Occipital lobe (tissue), 2 donors: ENCODE data around the gene ETS1. TPM values are rescaled to one million over a fixed set of nuclear protein-coding genes. Genes with fewer than 3 reads are reported as not detected.
A peak's percentile ranks its signal among the peaks of the same experiment; 100 is the strongest.
"Not testable (repeated sequence)": the region's sequence is repeated elsewhere in the genome, so short reads cannot be mapped to it uniquely, and the experiment has no call there.

Experiments used
- DNase-seq: peaks from one replicate; lab custom pipeline; 2025; lab: John Stamatoyannopoulos, UW
- total RNA-seq: library from RNA; depleted of rRNA; stranded (reverse); fragments of >200 nt; gene quantifications from one replicate; pipeline ENCODE4 v1.2.3, GENCODE V29; 2014

The ETS1 gene
- total RNA-seq, 1 donor from 2014 or later: 14.0 TPM

DNA sequence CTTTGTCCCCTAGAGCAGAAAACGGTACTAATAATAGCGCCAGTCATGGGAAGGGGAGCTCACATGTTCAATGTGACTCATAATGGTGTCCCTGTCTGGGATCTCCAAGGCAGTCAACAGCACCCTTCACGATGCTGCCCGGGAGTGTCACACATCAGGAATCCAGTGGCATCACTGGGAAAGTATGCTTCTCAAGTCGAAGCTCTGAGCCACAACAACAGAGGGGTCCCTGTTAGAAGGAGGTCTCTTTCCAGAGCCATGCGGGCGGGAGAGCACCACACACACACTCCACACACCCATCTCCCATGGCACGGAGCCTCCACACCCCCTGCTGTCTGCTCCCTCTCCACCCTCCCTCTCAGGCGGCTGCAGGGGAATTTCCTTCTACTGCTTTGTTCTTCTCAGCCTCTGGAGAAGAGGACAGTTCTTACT, 119.7 kb downstream of the ETS1 start:
- DNase-seq: no peak

DNA sequence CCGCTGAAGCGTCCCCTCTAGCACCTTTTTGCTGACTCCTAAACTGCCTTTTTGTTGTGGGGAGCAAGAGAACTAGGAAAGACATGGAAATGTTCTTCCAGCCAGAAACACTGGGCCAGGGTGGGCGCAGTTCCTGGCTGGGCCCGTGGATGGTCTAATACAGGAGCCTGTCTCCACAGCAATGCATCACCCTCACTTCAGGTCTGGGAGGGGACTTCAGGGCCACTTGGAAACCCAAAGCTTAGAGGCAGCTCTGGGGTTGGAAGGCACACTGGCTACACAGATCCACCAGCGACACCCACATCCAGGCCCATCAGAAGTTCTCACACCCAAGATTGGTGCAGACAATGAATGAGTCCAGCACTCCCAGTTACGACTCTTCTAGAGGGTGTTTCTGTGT, 120.3 kb downstream of the ETS1 start:
- DNase-seq: no peak

DNA sequence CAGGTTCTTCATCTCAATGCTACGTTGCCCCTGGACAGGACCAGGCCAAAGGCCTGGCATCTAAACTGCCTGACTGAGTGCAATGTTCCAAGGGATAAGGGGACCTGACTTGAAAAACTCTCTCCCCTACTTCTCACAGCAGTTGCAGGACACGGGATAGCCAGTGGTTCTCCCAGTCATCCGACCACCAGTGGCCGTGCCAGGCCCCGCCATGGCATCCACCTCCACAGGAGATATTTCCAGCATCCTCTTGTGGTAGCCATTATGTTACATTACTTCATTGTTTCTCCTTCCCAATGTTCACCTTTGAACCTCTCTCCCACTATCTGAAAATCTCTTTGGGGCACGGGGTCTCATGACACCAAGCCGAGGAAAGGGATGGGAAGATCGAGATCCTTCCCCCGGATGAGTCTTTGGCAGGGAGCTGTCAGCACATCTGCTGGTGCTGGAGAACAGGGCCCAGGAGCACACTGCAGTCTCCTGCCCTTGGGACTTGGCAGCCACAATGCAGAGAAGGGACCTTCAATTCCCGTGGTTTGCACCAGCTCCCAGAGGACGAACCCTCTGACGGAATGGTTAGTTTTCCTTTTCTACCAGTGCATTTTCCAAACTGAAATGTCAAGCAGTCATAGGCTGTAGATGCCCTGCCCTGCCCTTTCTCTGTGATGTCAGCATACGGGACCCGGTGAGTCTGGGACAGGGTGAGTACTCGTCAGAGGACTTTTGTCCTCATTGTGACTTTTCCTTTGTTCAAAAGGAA, 121.2 kb downstream of the ETS1 start:
- DNase-seq: no peak

DNA sequence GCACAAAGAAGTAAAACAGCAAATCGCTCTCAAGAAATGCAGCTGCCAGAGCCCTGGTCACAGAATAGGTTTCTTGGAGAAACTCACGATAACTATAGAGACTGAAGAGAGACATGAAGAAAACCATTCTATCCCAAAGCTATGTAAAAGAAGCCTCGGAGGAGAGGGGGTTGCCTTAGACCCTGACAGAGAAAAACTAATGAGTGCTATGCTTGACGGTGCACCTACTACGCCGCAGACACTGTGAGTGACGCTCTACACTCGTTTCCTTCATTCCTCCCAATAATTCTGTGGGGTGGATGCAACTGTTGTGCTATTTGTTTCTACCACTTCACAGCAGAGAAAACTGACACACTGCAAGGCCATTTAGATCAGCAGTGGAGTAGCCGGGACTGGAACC, 121.8 kb downstream of the ETS1 start:
- DNase-seq: no peak

DNA sequence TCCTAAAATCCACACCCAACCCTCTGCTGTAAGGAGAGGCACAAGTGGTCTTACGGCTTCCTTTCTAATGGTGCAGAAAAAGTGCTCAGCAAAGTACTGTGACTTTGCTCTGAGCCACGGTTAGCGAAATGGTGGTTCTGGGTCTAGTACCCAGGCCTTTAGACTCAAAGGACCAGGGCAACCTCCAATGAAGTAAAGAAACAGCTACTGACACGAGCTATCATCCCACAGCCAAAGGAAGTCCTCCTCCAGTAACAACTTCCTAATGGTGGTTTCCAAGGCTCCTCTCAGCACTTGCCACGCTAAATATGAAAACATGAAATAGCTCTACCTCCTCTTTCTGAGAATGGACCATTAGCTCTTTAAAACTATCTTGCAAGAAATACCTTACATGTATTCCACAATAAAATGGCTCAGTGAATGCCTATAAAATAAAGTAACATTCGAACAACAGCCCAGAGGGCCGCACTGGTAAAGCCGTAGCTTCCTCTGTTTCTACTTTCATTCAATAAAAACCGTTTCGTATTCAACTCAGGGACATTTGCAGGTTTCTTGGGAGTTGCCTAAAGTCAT, 122.4 kb downstream of the ETS1 start:
- DNase-seq: no peak

DNA sequence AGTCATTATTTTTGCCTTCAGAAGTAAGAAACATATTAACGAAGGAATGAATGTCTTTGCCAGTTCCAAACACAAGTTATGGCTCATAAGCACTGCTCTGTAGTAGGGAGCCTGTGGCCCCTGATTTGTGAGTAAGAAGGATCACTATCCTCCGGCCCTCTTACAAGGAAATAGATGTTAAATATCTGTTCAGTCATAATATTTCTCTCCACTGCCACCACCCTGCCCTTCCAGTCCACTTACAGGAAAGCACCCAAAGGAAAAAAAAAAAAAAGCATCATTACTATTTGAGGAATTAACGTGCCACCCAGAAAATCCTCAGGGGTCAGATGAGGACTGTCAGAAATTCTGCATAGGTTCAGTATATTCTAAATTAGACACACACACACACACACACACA, 123.4 kb downstream of the ETS1 start:
- no peak for DNase-seq

DNA sequence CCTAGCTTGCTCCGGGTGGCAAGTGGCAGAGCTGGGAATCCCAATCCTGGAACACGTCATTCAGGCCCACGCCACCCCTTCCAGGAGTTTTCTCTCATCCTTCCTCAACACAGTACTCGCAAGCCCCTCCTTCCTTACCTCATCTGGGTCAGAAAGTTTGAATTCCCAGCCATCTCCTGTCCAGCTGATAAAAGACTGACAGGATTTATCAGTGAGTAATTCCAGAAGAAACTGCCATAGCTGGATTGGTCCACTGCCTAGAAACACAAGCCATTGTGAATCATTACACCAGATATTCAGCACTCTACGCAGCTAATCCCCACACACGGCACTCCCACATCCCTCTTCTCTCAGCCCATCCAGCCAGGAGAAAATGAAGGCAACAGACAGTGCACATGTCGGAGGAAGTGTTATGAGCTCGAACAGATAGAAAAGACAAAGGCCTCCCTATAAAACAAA, 124.0 kb downstream of the ETS1 start:
- DNase-seq: peak; percentile 26

DNA sequence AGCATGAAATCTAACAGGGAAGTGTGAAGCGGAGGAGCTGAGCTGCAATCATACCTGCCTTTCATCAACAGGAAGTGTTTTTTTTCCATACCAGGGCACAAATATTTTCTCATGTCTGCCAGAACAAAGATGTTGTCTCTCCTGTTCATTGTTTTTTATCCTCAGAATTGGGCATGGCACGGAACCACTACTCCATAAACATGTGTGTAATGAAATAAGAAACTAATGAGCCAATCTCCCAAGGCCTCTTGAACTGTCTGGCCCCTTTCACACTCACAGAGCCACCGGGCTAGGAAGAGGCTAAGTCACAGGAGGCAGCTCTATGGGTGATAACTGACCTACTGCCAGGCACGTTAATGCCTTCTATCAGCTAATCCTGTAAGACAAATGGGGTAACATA, 124.4 kb downstream of the ETS1 start:
- no peak for DNase-seq

DNA sequence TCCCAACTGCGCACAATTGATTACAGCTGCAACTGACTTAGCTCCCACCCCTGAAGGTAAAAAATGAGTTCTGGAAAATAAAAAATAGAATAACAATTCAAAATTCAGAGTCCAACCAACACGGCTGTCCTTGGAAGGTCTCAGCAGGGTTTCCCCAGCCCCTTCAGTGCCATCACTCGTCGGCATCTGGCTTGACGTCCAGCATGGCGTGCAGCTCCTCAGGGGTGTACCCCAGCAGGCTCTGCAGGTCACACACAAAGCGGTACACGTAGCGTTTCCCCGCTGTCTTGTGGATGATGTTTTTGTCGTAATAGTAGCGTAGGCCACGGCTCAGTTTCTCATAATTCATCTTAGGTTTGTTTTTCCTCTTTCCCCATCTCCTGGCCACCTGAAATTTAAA, 125.2 kb downstream of the ETS1 start:
- no peak for DNase-seq

DNA sequence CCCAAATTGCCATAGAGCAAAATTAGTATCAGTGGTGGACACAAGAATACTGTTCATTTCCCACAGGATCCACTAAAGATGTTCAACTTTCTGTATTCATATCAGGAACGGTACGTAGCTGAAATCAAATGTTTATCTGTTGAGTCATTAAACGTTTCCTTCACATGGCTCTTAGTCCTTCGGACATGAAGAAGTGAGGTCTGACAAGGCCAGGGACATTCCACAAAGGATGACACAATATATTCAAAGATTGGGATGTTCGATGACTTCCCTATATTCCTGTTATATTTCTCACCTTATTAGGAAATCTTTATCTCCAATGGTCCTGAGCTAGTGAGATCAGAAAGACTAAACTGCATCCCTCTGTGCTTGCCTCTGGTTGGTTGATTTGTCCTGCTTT, 129.0 kb downstream of the ETS1 start:
- DNase-seq: no peak

DNA sequence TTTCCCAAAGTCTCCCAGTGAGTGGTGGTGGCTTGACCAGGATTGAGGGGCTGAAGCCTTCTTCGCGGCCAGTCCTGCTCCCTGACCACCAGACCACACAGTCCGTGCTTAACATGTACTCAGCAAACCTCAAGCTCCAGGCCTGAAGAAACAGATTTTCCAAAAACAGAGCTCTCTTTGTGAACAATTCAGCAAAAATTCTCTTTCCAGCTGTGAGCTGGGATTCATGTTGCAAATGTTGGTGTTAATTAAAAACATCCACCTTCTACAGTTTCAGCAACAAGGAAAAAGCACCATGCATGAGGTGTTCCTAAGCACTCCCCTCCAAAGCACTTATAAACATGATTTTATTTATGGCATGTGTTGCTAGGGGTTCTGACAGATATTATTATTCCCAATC, 129.5 kb downstream of the ETS1 start:
- no peak for DNase-seq

DNA sequence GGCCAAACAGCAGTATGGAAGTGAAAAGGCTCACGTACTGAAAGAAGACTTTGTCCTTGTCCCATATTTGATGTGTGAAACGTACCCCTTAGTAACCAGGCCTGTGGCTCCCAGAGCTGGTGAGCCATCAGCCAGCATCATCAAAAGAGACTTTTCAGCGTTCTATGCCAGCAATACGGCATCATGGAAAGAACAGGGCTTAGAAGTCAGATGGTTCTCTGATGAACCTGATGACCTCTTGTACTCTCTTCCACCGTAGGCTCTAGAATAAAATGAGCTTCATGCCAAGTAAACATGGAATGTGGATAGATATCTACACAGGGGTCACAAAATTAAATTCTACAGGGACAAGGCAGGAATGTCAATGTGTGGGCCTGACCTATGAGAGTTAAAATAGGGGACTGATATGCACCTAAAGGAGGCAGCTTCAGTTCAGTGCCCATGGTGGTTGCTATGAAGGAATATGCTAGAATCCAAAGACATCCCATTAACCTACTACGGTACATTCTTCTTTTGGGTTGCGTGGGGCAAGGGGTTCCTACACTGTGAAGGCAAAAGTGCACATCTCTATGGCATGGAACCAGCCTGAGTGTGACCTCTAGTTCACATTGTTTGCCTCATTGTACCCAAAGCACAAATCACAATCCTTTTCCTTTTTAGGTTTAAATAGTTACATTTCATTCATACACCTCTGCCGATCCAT, 130.6 kb downstream of the ETS1 start:
- no peak for DNase-seq

DNA sequence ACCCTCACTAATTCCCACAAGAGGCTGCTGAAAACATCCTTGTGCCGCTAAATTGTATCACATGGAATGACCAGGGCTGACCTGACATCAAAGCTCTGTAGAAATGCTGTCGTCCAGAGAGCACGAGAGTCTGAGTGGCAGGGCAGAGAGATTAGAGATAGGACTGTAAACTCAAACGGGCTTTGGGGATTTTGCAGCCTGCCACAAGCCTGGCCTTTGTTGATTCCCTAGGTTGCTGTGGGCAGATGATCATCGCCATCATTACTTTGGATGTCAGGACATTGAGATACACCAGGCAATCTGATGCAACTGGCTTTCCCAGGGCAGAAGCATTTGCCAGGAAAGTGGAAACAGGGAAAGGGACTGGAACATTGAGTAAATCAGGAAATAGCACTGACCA, 131.6 kb downstream of the ETS1 start:
- DNase-seq: no peak

DNA sequence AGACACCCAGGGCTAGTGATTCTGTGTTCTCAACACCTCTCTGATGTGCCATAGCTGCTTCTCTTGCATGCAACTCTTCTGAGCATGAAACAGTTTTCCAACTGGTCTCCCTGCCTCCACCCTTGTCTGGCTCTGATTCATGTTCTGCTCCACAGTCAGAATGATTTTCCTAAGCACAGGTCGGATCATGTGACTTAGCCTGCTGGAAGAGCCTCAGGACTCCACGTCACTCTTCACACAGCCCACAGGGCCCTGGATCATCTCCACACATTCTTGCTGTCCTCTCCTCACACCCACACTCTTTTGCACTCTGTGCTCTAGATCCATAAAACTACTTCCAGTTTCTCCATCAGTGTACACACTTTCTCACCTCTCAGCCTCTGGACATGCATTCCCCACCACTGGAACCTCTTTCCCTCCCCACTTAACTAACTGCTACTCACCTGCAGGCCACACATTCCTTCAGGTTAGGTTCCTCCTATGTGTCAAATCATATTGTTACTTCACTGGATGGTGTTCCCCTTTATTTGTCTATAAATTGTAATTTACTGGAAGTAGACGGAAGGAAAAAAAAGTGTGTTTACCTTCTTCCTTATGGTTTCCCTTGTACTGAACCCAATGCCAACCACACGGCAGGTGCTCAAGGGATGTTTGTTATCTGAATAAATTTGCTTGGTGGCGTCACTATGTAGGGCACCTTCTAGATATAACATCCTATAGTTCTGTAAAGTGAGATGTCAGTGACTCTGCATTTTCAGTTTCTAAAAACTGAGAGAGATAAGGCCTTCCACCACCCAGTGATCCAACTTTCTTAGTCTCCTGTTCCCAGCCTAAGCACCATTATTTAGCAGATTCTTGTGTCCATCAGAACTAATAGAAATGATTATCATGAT, 133.7 kb downstream of the ETS1 start:
- DNase-seq: peak; percentile 60

DNA sequence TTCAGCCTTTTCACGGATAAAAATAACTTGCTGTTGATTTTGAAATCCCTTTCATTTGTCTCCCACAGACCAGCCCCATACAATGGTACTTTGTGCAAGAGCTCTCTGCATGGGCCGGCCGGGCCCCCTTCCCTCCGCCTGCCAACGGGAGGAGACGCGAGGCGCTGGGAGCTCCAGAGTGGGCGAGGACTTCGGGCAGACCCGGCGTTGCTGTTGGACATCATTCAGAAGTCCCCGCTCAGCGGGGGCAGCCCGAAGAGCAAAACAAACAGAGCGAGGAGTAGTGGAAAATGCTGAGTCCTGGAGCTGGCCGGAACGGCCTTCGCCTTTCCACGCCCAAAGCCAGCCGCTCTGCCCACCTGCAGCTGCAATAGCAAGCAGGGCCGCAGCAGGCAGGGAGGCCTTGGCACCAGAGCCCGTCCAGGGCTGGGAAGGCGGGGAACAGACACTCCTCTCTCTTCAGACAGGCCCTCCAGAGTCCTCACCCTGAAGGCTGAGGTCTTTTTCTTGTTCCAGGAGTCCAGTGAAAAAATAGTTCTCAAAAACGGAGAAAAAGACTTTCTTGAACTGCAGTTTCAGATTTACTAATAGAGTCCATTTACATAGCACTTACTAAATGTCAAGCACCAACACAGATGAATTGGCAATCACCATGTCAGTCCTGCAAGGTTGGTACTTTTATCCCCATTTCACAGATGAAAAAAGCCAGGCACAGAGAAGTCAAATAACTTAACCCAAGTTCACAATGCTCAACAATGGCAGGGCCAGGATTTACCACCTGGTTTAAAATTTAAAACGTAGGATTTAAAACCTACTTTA, 135.5 kb downstream of the ETS1 start:
- DNase-seq: peak; percentile 63

DNA sequence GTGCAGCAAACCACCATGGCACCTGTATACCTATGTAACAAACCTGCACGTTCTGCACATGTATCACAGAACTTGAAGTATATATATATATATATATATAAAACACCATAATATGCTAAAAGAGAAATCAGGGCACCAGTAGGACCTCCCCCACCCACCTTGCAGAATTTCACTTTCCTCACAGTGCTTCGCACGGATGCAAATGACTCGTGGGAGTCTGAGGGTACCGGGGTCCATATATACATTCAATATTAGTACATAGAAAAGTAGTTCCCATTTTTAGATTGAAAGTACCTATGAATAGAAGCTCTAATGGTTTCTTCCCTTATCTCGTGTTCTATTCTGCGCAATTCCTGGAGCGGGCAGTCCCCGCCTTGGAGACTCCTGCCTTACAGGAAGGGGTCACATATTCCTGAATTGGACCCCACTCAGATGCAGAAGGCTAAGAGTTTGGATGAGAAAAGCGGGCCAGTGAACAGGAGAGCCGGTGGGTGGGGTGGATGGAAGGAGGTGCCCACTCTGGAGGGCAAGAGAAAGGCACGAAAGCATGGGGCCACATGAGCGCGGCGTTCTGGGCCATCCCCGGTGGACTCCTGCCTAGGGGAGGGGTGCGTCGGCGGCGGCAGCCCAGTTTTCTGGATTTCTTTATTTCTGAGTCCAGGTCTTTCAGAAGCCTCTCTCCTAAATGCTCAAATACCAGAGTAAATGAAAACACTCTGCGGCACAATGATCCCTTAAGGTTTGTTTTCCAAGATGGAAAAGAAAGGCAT, 136.3 kb downstream of the ETS1 start:
- DNase-seq: no peak

DNA sequence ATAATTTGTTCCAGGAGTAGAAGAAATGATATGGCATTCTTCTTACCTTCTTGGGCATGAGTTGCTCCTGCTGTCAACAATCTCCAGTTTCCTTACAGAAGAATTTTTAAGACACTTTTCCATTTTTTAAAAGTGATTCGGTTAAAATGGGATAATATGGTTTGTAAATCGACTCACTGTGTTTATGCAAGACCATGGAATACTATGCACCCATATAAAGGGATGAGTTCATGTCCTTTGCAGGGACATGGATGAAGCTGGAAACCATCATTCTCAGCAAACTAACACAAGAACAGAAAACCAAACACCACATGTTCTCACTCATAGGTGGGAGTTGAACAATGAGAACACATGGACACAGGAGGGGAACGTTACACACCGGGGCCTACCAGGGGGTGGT, 136.9 kb downstream of the ETS1 start:
- DNase-seq: not testable (repeated sequence)

DNA sequence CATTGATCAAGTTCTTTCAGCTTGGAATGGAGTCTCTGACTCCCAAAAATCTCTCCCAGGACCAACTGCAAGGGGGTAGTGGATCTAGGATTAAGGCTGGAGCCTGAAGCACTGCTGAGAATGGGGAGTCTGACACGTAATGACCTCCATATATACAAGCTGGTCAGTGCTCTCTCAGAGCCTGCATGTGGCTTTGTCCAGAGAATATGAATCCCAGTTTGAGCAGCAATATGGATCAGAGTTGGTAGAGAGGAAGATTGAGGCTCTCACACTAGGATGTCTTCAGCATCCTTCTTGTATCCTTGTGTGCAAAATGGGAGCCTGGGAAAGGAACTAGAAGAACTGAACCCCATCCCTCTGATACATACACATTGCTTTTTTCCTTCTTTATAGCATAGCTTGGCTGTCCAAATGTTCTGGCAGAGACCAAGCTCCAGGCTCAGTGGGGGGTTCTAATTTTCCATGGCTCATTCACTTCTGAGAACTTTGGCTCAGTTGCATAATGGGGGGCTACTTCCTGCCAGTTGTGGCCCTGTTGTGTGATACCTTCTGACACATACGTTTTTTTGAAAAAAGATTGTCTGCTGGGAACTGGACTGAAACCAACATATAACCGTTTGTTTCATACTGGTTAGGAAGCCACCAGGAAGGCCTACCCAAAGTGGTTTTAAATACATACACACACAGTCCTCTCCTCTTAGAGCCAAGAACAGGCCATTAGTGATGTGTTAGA, 138.2 kb downstream of the ETS1 start:
- DNase-seq: no peak

DNA sequence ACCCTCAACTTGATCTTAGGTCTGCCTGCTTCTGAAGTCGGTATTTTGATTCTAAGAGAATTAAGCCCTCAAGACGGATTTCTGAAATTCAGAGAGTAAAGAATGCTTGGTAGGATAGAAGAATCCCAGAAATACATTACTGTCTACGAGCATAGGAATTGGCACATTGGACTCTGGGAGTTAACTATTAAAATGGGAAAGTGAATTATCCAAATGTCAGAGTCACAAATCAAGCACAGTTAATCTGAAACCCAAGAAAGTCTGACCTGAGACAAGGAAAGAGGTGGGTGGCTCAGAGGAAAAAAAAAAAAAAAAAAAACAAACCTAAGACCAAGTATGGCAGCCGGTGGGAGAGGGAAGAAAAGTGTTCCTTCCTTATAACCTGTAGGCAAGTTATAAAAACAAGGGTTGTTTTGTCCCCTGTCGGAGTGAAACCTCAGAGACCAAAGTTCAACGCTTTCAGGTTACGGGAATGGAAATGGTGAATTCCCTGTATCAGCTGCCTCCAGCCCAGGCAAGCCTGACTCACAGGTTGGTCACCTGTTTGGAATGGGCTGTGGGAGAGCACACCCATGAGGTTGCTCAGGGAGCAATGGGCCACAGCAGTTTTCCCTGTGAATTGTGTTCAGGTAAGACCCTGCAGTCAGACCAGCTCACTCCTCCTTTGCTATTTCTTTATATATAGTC, 139.0 kb downstream of the ETS1 start:
- no peak for DNase-seq
